Measurements from ENCODE around the gene RASL10A.

DNA sequence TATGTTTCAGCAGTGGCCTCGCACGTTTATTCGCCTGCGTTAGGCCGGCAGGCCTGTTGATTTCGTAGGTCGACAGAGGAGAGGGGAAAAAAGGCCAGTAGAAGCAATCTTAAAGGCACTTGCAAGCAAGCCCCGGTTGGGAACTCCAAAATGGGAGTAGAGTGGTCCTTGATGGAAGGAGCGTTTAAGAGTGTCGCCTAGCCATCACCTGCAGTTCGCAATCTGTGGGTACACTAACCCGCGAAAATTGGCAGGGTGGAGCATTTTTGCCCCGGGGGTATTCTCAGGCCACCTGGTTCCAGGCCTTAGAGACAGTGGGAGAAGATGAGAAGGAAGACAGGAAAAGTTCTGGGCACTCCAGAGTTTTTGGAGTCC, 46.3 kb downstream of the RASL10A start:
- TF ChIP-seq, protein P1, sequence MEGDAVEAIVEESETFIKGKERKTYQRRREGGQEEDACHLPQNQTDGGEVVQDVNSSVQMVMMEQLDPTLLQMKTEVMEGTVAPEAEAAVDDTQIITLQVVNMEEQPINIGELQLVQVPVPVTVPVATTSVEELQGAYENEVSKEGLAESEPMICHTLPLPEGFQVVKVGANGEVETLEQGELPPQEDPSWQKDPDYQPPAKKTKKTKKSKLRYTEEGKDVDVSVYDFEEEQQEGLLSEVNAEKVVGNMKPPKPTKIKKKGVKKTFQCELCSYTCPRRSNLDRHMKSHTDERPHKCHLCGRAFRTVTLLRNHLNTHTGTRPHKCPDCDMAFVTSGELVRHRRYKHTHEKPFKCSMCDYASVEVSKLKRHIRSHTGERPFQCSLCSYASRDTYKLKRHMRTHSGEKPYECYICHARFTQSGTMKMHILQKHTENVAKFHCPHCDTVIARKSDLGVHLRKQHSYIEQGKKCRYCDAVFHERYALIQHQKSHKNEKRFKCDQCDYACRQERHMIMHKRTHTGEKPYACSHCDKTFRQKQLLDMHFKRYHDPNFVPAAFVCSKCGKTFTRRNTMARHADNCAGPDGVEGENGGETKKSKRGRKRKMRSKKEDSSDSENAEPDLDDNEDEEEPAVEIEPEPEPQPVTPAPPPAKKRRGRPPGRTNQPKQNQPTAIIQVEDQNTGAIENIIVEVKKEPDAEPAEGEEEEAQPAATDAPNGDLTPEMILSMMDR (conservative IDR thresholded peaks at IDR 0.05): no peak
- TF ChIP-seq ZFX (IDR thresholded peaks at IDR 0.05): no peak

Data from C4-2B (cell line).